ENCODE measurements around the gene ADAMTS8.

DNA sequence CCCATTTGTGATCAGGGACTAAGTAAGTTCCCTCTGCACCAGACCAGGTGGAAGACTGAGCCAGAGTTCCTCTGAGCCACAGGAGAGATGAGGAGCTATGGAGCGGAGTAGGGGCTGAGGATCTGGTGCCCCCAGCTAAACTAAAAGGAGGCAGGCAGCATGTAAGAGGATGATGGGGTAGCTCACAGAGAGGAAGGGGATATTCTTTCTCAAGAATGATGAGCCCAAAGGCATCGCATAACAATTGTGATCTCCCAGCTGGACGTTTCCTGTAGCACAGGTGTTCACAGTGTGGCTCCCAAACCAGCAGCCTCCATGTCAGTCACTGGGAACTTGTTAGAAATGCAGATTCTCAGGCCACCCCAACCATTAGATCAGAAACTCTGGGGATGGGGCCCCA is 24.4 kb downstream of the ADAMTS8 start:
- TF ChIP-seq CTCF (IDR thresholded peaks at IDR 0.05) (no peak), POLR2A (IDR thresholded peaks at IDR 0.05) (no peak)
